Measurements from ENCODE around the gene PLEKHB1. TPM values are rescaled to one million over a fixed set of nuclear protein-coding genes. Genes with fewer than 3 reads are reported as not detected.
A peak's percentile ranks its signal among the peaks of the same experiment; 100 is the strongest.

PLEKHB1 gene
- total RNA-seq, 4 donors from 2014 or later = 4.2 to 10.4 (median 5.3) TPM

DNA sequence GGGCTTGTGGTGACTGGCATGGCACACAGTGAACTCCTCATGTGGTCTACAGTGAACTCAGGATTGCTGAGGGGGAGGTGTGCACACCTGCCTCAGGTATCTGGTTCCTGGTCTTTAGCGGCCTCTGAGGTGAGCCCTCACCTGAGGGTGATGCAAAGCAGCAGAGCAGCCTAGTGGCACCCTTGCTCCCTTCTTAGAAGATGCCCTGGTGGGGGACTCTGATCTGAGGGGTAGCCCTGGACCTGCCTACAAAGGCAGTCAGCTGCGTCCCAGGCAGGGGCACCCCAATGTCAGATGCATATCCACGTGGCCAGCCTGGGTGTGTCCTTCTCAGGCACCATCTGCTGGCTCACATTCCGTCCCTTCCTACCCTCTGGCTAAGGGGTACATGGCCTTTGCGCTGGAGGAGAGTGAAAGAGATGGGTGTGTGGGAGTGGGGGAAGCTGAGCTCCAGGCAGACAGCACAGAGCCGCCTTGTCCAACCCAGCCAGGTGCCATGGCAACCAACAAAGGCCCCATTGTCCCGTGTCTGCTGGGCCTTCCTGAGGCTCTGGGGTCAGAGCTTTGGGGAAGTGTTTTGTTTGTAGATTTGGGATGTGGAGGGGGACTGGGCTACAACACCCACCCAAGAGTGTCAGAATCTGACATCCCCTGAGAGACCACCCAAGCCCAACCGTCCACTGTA is 5.8 kb downstream of the PLEKHB1 start:
- Histone ChIP-seq H3K27me3 (no peaks in the 10 kb centered on the region), H3K4me1 (peaks cover 0 to 3% of the 10 kb centered on the region in 2 donors), H3K36me3 (no peaks in the 10 kb centered on the region), H3K9me3 (no peaks in the 10 kb centered on the region), H3K4me3 (no peak overlapping the region), H3K27ac (no peak overlapping the region)
- in situ Hi-C loops (cut with MboI; ENCODE audit: low sequenced_read_pairs in 4 of 4) (loop anchor here in 3 of 4 donors (10.0 kb wide), 1 partner anchor 247 kb away; no protein-coding TSS in a partner anchor), intact Hi-C loops (cut with DNase I; ENCODE audit: low total_unique reads) (no loop called here)
- TF ChIP-seq POLR2A (IDR thresholded peaks at IDR 0.05) = no peak
- TF ChIP-seq, protein P1, sequence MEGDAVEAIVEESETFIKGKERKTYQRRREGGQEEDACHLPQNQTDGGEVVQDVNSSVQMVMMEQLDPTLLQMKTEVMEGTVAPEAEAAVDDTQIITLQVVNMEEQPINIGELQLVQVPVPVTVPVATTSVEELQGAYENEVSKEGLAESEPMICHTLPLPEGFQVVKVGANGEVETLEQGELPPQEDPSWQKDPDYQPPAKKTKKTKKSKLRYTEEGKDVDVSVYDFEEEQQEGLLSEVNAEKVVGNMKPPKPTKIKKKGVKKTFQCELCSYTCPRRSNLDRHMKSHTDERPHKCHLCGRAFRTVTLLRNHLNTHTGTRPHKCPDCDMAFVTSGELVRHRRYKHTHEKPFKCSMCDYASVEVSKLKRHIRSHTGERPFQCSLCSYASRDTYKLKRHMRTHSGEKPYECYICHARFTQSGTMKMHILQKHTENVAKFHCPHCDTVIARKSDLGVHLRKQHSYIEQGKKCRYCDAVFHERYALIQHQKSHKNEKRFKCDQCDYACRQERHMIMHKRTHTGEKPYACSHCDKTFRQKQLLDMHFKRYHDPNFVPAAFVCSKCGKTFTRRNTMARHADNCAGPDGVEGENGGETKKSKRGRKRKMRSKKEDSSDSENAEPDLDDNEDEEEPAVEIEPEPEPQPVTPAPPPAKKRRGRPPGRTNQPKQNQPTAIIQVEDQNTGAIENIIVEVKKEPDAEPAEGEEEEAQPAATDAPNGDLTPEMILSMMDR (IDR thresholded peaks at IDR 0.05 in 4 of 5, conservative IDR thresholded peaks at IDR 0.05 in 1 of 5) = no peak
- ATAC-seq (no peak), DNase-seq (no peak)

DNA sequence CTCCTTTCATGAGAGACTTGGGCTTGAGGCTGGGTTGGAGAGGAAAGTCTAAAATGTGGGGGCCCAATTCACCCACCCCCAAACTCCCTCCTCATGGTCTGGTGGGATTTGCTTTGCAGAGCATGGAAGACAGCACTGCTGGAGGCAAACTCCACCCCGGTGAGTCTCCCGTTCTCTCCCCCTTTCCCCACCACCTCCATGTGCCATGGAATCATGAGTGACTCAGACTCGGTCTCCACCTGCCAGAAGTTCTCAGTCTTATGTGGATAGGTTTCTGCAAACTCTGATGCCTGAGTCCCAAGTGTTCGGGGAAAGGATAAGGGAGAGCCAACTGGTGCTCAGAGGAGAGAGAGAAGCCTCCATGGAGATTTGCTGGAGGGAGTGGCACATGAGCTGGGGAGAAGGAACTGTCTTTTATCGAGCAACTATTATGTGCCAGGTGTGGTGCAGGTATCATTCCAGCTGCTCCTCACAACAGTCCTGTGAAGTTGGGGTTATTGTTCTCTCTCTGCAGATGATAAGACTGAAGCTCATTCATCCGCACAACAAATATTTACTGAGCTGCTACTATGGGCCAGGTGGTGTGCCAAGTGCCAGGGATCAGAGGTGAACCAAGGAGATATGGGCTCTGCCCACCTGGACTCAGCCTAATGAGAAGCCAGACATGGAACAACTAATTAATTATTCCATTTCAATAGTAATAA is 6.6 kb downstream of the PLEKHB1 start:
- DNase-seq (no peak), ATAC-seq (no peak)
- Histone ChIP-seq H3K27me3 (no peaks in the 10 kb centered on the region), H3K4me1 (no peaks in the 10 kb centered on the region), H3K4me3 (no peak overlapping the region), H3K27ac (no peak overlapping the region), H3K36me3 (no peaks in the 10 kb centered on the region), H3K9me3 (no peaks in the 10 kb centered on the region)
- intact Hi-C loops (cut with DNase I; ENCODE audit: low total_unique reads) = no loop called here
- in situ Hi-C loops (cut with MboI; ENCODE audit: low sequenced_read_pairs in 4 of 4) = loop anchor here in 3 of 4 donors (10.0 kb wide), 1 partner anchor 248 kb away; no protein-coding TSS in a partner anchor
- no peak for TF ChIP-seq POLR2A (IDR thresholded peaks at IDR 0.05)
- TF ChIP-seq, protein P1 (IDR thresholded peaks at IDR 0.05 in 4 of 5, conservative IDR thresholded peaks at IDR 0.05 in 1 of 5) = no peak

DNA sequence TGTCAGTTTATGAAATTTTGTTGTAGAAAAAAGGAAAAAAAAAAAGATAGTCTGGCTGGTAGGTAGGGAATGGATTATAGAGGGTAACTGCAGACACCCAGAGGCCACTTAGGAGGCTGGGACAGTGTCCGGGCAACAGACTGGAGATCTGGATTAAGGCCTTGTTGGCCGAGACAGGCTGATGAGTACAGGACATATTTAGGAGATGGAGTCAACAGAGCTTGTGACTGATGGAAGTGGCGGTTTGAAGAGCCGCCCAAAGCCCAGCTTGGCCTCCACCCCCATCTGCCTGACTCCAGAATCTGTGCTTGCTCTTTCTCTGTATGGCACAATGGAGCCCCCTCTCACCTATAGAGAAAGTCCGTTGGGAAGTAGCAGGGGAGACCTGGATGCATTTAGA is 7.6 kb downstream of the PLEKHB1 start:
- in situ Hi-C loops (cut with MboI; ENCODE audit: low sequenced_read_pairs in 4 of 4) (loop anchor here in 3 of 4 donors (10.0 kb wide), 1 partner anchor 249 kb away; no protein-coding TSS in a partner anchor), intact Hi-C loops (cut with DNase I; ENCODE audit: low total_unique reads) (no loop called here)
- H3K4me3 ChIP-seq = no peak overlapping the region
- no peaks in the 10 kb centered on the region for H3K9me3 ChIP-seq
- TF ChIP-seq POLR2A (IDR thresholded peaks at IDR 0.05) = no peak
- TF ChIP-seq, protein P1 (IDR thresholded peaks at IDR 0.05 in 4 of 5, conservative IDR thresholded peaks at IDR 0.05 in 1 of 5) = no peak
- ATAC-seq (peak; percentile 44 to 91), DNase-seq (no peak)
- no peaks in the 10 kb centered on the region for H3K27me3 ChIP-seq
- no peaks in the 10 kb centered on the region for H3K4me1 ChIP-seq
- H3K36me3 ChIP-seq = no peaks in the 10 kb centered on the region
- no peak overlapping the region for H3K27ac ChIP-seq

DNA sequence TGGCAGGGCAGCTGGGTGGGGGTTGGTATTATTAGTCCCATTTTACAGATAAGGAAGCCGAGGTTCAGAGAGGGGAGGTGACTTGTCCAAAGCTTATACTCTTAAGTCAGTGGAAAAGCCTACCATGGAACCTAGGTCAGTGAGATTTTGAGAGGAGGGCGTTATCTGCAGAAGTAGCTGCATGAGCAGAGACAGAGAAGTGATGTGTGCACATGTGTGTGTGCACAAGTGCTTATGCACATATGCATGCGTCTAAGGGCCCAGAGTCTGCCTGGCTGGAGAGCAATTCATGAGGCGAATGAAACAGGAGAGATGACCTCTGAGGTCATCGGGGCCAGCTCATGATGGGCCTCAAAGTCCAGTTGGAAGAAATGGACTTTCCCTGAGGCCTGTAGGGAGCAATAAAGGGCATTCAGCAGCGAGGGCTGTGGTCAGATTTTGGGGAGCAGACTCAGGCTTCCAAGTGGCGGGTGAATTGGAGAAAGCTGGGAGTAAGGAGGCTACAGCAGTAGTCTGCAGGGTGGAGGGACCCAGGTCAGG is 8.2 kb downstream of the PLEKHB1 start:
- no peaks in the 10 kb centered on the region for H3K4me1 ChIP-seq
- H3K36me3 ChIP-seq = no peaks in the 10 kb centered on the region
- DNase-seq = no peak
- intact Hi-C loops (cut with DNase I; ENCODE audit: low total_unique reads) = no loop called here
- H3K27me3 ChIP-seq = no peaks in the 10 kb centered on the region
- no peak overlapping the region for H3K27ac ChIP-seq
- no peaks in the 10 kb centered on the region for H3K9me3 ChIP-seq
- in situ Hi-C loops (cut with MboI; ENCODE audit: low sequenced_read_pairs in 4 of 4) = loop anchor here in 3 of 4 donors (5.0 to 10.0 kb wide), 2 partner anchors 32 to 250 kb away; no protein-coding TSS in a partner anchor
- H3K4me3 ChIP-seq = no peak overlapping the region
- ATAC-seq = no peak
- TF ChIP-seq, protein P1 (IDR thresholded peaks at IDR 0.05 in 4 of 5, conservative IDR thresholded peaks at IDR 0.05 in 1 of 5) = no peak
- TF ChIP-seq POLR2A (IDR thresholded peaks at IDR 0.05) = no peak

Data from gastrocnemius medialis (tissue), 4 donors.